BLaER1 treated with 17β-estradiol and CSF1 and Interleukin-3, amounts not matched to agents 10 nM and 100 nM (cell line): Measurements from ENCODE around the gene PLG.
A peak's percentile ranks its signal among the peaks of the same experiment; 100 is the strongest.
"Not testable (repeated sequence)": the region's sequence is repeated elsewhere in the genome, so short reads cannot be mapped to it uniquely, and the experiment has no call there.

Source experiments
- H3K27ac ChIP-seq, 11 experiments: shearing (Covaris generic); formaldehyde crosslinking; 2 replicates each; pipeline ENCODE4 v1.8.1; 2022
- H3K27me3 ChIP-seq, 11 experiments: shearing (Covaris generic); formaldehyde crosslinking; 2 replicates each; pipeline ENCODE4 v1.8.1; 2022
- H3K36me3 ChIP-seq, 11 experiments: shearing (Covaris generic); formaldehyde crosslinking; 2 replicates each; pipeline ENCODE4 v1.8.1; 2022
- H3K4me1 ChIP-seq, 10 experiments: shearing (Covaris generic); formaldehyde crosslinking; 2 replicates each; pipeline ENCODE4 v1.8.1; 2022
- H3K4me2 ChIP-seq, 11 experiments: shearing (Covaris generic); formaldehyde crosslinking; 2 replicates each; pipeline ENCODE4 v1.8.1; 2022
- H3K4me3 ChIP-seq, 10 experiments: shearing (Covaris generic); formaldehyde crosslinking; 2 replicates each; pipeline ENCODE4 v1.8.1; 2022
- H3K9ac ChIP-seq, 11 experiments: shearing (Covaris generic); formaldehyde crosslinking; 2 replicates each; pipeline ENCODE4 v1.8.1; 2022
- H3K9me3 ChIP-seq, 11 experiments: shearing (Covaris generic); formaldehyde crosslinking; replicated peaks in 1 of 11; 2 replicates each; pipeline ENCODE4 v1.8.1; 2022
- H4K20me1 ChIP-seq, 11 experiments: shearing (Covaris generic); formaldehyde crosslinking; 2 replicates each; pipeline ENCODE4 v1.8.1; 2022
- Cebpa-rat ChIP-seq, 11 experiments: shearing (Covaris generic); IDR thresholded peaks; 2 replicates each; pipeline ENCODE4 v1.8.1; 2022

PLG gene

GRCh38 chr6:160783741-160784140 is 81.7 kb downstream of the PLG start:
- Histone ChIP-seq H3K4me2 (no peak overlapping the region), H4K20me1 (no peaks in the 10 kb centered on the region), H3K4me3 (no peak overlapping the region), H3K9ac (no peak overlapping the region), H3K27ac (no peak overlapping the region), H3K4me1 (peaks cover 0 to 19% (median 0%) of the 10 kb centered on the region in 10 experiments; a peak in 5 of 20 replicates), H3K9me3 (peaks cover 8 to 15% (median 10%) of the 10 kb centered on the region in 11 experiments; a peak in 20 of 22 replicates), H3K27me3 (no peaks in the 10 kb centered on the region), H3K36me3 (no peaks in the 10 kb centered on the region)
- no peak for TF ChIP-seq Cebpa-rat (IDR thresholded peaks at IDR 0.05)

- H3K36me3 ChIP-seq, H3K9ac ChIP-seq, H3K27me3 ChIP-seq, H3K27ac ChIP-seq, H3K9me3 ChIP-seq, H4K20me1 ChIP-seq, H3K4me3 ChIP-seq: not testable (repeated sequence)
- H3K4me2 ChIP-seq, result peak overlapping the region in 3 of 11 experiments; percentile 0 to 41 (median 35); a peak in 4 of 22 replicates
- H3K4me1 ChIP-seq, result peaks cover 0 to 21% (median 2%) of the 10 kb centered on the region in 10 experiments; a peak in 5 of 20 replicates
These were observed 86.1 kb downstream of the PLG start for GRCh38 chr6:160788126-160788525.

GRCh38 chr6:160788806-160789205 is 86.8 kb downstream of the PLG start:
- Histone ChIP-seq H3K27me3 (no peaks in the 10 kb centered on the region), H3K4me3 (no peak overlapping the region), H4K20me1 (no peaks in the 10 kb centered on the region), H3K9me3 (no peaks in the 10 kb centered on the region), H3K27ac (no peak overlapping the region), H3K9ac (no peak overlapping the region), H3K4me1 (peaks cover 0 to 21% (median 2%) of the 10 kb centered on the region in 10 experiments; a peak in 5 of 20 replicates), H3K36me3 (no peaks in the 10 kb centered on the region), H3K4me2 (0 out of 22 replicates have a peak overlapping the region, but pooled peaks of 1 of the 11 experiments have one; percentile 0)
- no peak for TF ChIP-seq Cebpa-rat (IDR thresholded peaks at IDR 0.05)

- H3K4me1 ChIP-seq, result peaks cover 0 to 21% (median 2%) of the 10 kb centered on the region in 10 experiments; a peak in 5 of 20 replicates
- H3K9me3 ChIP-seq, result no peaks in the 10 kb centered on the region
- H3K4me3 ChIP-seq, result no peak overlapping the region
- no peak for TF ChIP-seq Cebpa-rat (IDR thresholded peaks at IDR 0.05)
- no peaks in the 10 kb centered on the region for H3K27me3 ChIP-seq
- no peaks in the 10 kb centered on the region for H3K36me3 ChIP-seq
- peak overlapping the region in 2 of 11 experiments; percentile 60 to 84; a peak in 1 of 22 replicates for H3K4me2 ChIP-seq
- H3K27ac ChIP-seq, result no peak overlapping the region
- H3K9ac ChIP-seq, result no peak overlapping the region
- H4K20me1 ChIP-seq, result no peaks in the 10 kb centered on the region
These were observed 87.4 kb downstream of the PLG start for GRCh38 chr6:160789263-160790027.

- Histone ChIP-seq H4K20me1 (no peaks in the 10 kb centered on the region), H3K27me3 (no peaks in the 10 kb centered on the region), H3K4me2 (peak overlapping the region in 6 of 11 experiments; percentile 11 to 84 (median 54); a peak in 10 of 22 replicates), H3K27ac (peak overlapping the region in 4 of 11 experiments; percentile 19 to 47 (median 40); a peak in 5 of 22 replicates), H3K9ac (peak overlapping the region in 4 of 11 experiments; percentile 16 to 73 (median 54); a peak in 6 of 22 replicates), H3K4me3 (peak overlapping the region in 3 of 10 experiments; percentile 32 to 44 (median 41); a peak in 5 of 20 replicates), H3K9me3 (no peaks in the 10 kb centered on the region), H3K4me1 (peaks cover 0 to 21% (median 2%) of the 10 kb centered on the region in 10 experiments; a peak in 5 of 20 replicates), H3K36me3 (no peaks in the 10 kb centered on the region)
- TF ChIP-seq Cebpa-rat (IDR thresholded peaks at IDR 0.05), result no peak
These were observed 88.2 kb downstream of the PLG start for GRCh38 chr6:160790028-160790792.

- no peak for TF ChIP-seq Cebpa-rat (IDR thresholded peaks at IDR 0.05)
- no peaks in the 10 kb centered on the region for H4K20me1 ChIP-seq
- peaks cover 0 to 8% (median under 1%) of the 10 kb centered on the region in 11 experiments; a peak in 8 of 22 replicates for H3K9me3 ChIP-seq
- H3K9ac ChIP-seq, result no peak overlapping the region
- H3K27me3 ChIP-seq, result no peaks in the 10 kb centered on the region
- no peaks in the 10 kb centered on the region for H3K36me3 ChIP-seq
- no peak overlapping the region for H3K4me3 ChIP-seq
- no peak overlapping the region for H3K27ac ChIP-seq
- peaks cover 0 to 21% (median 2%) of the 10 kb centered on the region in 10 experiments; a peak in 5 of 20 replicates for H3K4me1 ChIP-seq
- no peak overlapping the region for H3K4me2 ChIP-seq
These were observed 89.4 kb downstream of the PLG start for GRCh38 chr6:160791459-160791858.

- Histone ChIP-seq H3K27me3 (no peaks in the 10 kb centered on the region), H3K9ac (no peak overlapping the region), H3K36me3 (no peaks in the 10 kb centered on the region), H4K20me1 (no peaks in the 10 kb centered on the region), H3K9me3 (peaks cover 0 to 13% (median 5%) of the 10 kb centered on the region in 11 experiments; a peak in 9 of 22 replicates), H3K27ac (no peak overlapping the region), H3K4me1 (peaks cover 0 to 21% (median 2%) of the 10 kb centered on the region in 10 experiments; a peak in 5 of 20 replicates), H3K4me3 (no peak overlapping the region), H3K4me2 (no peak overlapping the region)
- TF ChIP-seq Cebpa-rat (IDR thresholded peaks at IDR 0.05), result no peak
These were observed 90.0 kb downstream of the PLG start for GRCh38 chr6:160791981-160792418.

GRCh38 chr6:160792708-160793107 is 90.7 kb downstream of the PLG start:
- H3K4me2 ChIP-seq, result no peak overlapping the region
- no peak overlapping the region for H3K9ac ChIP-seq
- no peak for TF ChIP-seq Cebpa-rat (IDR thresholded peaks at IDR 0.05)

GRCh38 chr6:160793652-160794051 is 91.6 kb downstream of the PLG start:
- H3K4me2 ChIP-seq, result no peak overlapping the region
- H3K27ac ChIP-seq, result no peak overlapping the region
- TF ChIP-seq Cebpa-rat (IDR thresholded peaks at IDR 0.05), result no peak
- H3K9ac ChIP-seq, result no peak overlapping the region
- H3K36me3 ChIP-seq, result no peaks in the 10 kb centered on the region
- H3K27me3 ChIP-seq, result no peaks in the 10 kb centered on the region
- H3K9me3 ChIP-seq, result peaks cover 12 to 30% (median 19%) of the 10 kb centered on the region in 11 experiments
- H4K20me1 ChIP-seq, result no peaks in the 10 kb centered on the region
- no peak overlapping the region for H3K4me3 ChIP-seq
- peaks cover 0 to 7% (median 2%) of the 10 kb centered on the region in 10 experiments; a peak in 5 of 20 replicates for H3K4me1 ChIP-seq

More at GRCh38 chr6:160792708-160793107, 90.7 kb downstream of the PLG start:
- Histone ChIP-seq H3K36me3 (no peaks in the 10 kb centered on the region), H3K4me3 (no peak overlapping the region), H3K27me3 (no peaks in the 10 kb centered on the region), H3K9me3 (peaks cover 4 to 20% (median 10%) of the 10 kb centered on the region in 11 experiments; a peak in 19 of 22 replicates), H3K27ac (no peak overlapping the region), H3K4me1 (peaks cover 0 to 17% (median 2%) of the 10 kb centered on the region in 10 experiments; a peak in 5 of 20 replicates), H4K20me1 (no peaks in the 10 kb centered on the region)
